Measurements from ENCODE around the gene CHSY1. TPM values are rescaled to one million over a fixed set of nuclear protein-coding genes. Genes with fewer than 3 reads are reported as not detected.

Gene CHSY1
- polyA plus RNA-seq, 3 donors = 2.7 to 19.0 (median 3.0) TPM

GRCh38 chr15:101272584-101272983 lies 20.7 kb upstream of the CHSY1 start:
- Mint-ChIP-seq H3K9me3 (peaks cover 0 to 2% (median 0%) of the 10 kb centered on the region in 7 donors), H3K4me3 (no peak overlapping the region), H3K36me3 (peaks cover 68 to 69% of the 10 kb centered on the region in 2 donors), H3K4me1 (peaks cover 13% of the 10 kb centered on the region), H3K27me3 (ENCODE audit: low read depth in 3 of 3) (peaks cover 0 to 4% (median 0%) of the 10 kb centered on the region in 3 donors), H3K27ac (no peak overlapping the region)
- 100% methylated on average over 6 of the region's 9 CpGs for WGBS (ENCODE audit: insufficient coverage)
- Histone ChIP-seq H3K9me3 (replicated peaks in 1 of 2; ENCODE audit: control insufficient read depth in 1 of 2, insufficient read depth in 1 of 2, low read length in 2 of 2) (no peaks in the 10 kb centered on the region), H3K4me3 (replicated peaks in 1 of 3; ENCODE audit: low read depth in 2 of 3, low read length in 3 of 3) (no peak overlapping the region), H3K9ac (ENCODE audit: insufficient read depth, low read length, poor library complexity, severe bottlenecking) (no peak overlapping the region), H3K4me2 (replicated peaks; ENCODE audit: extremely low read depth, low read length, poor library complexity, severe bottlenecking) (no peak overlapping the region), H3K27ac (ENCODE audit: low read depth in 1 of 2, low read length in 2 of 2) (no peak overlapping the region), H3K36me3 (replicated peaks in 1 of 2; ENCODE audit: control insufficient read depth in 1 of 2, insufficient read depth in 2 of 2, low read length in 2 of 2) (peaks cover 53 to 76% of the 10 kb centered on the region in 2 donors), H2AFZ (ENCODE audit: insufficient read depth, low read depth, low read length, poor library complexity, severe bottlenecking) (no peak overlapping the region), H3K4me1 (ENCODE audit: control insufficient read depth in 1 of 2, insufficient read depth in 2 of 2, low read length in 2 of 2) (peaks cover 12 to 15% of the 10 kb centered on the region in 2 donors), H3K79me2 (ENCODE audit: insufficient read depth, low read length) (peaks cover 22% of the 10 kb centered on the region), H3K27me3 (ENCODE audit: control insufficient read depth in 2 of 2, insufficient read depth in 2 of 2, low read length in 2 of 2) (no peaks in the 10 kb centered on the region), H4K20me1 (ENCODE audit: insufficient read depth, low read length) (peaks cover 9% of the 10 kb centered on the region)
- no peak for DNase-seq
- intact Hi-C loops (cut with micrococcal nuclease) = loop anchor here (10.0 kb wide), 2 partner anchors 668 to 1538 kb away; partner anchors contain the start of genes ASB7 (in 1 of the 2), LINS1 (in 1 of the 2) and LYSMD4 (in 1 of the 2)
- no peak for TF ChIP-seq CTCF (IDR thresholded peaks at IDR 0.05)

- peak overlapping the region in 2 of 7 donors; percentile 55 to 63 for H3K27ac Mint-ChIP-seq
- intact Hi-C loops (cut with micrococcal nuclease) = loop anchor here (10.0 kb wide), 2 partner anchors 665 to 1535 kb away; partner anchors contain the start of genes ASB7 (in 1 of the 2), LINS1 (in 1 of the 2) and LYSMD4 (in 1 of the 2)
Measured at GRCh38 chr15:101269479-101270223, 17.8 kb upstream of the CHSY1 start.

More at GRCh38 chr15:101269479-101270223, 17.8 kb upstream of the CHSY1 start:
- no peak overlapping the region for H3K4me3 Mint-ChIP-seq
- 95% methylated on average over 11 of the region's 16 CpGs for WGBS (ENCODE audit: insufficient coverage)
- H3K9me3 ChIP-seq (replicated peaks in 1 of 2; ENCODE audit: control insufficient read depth in 1 of 2, insufficient read depth in 1 of 2, low read length in 2 of 2) = no peaks in the 10 kb centered on the region
- no peak overlapping the region for H3K4me3 ChIP-seq (replicated peaks in 1 of 3; ENCODE audit: low read depth in 2 of 3, low read length in 3 of 3)
- no peak overlapping the region for H3K27ac ChIP-seq (ENCODE audit: low read depth in 1 of 2, low read length in 2 of 2)
- TF ChIP-seq CTCF (IDR thresholded peaks at IDR 0.05) = no peak
- no peaks in the 10 kb centered on the region for H3K4me1 Mint-ChIP-seq
- H3K79me2 ChIP-seq (ENCODE audit: insufficient read depth, low read length) = no peaks in the 10 kb centered on the region
- no peaks in the 10 kb centered on the region for H3K27me3 ChIP-seq (ENCODE audit: control insufficient read depth in 2 of 2, insufficient read depth in 2 of 2, low read length in 2 of 2)
- H2AFZ ChIP-seq (ENCODE audit: insufficient read depth, low read depth, low read length, poor library complexity, severe bottlenecking) = no peak overlapping the region
- no peak overlapping the region for H3K4me2 ChIP-seq (replicated peaks; ENCODE audit: extremely low read depth, low read length, poor library complexity, severe bottlenecking)
- peaks cover 4% of the 10 kb centered on the region for H4K20me1 ChIP-seq (ENCODE audit: insufficient read depth, low read length)
- H3K36me3 ChIP-seq (replicated peaks in 1 of 2; ENCODE audit: control insufficient read depth in 1 of 2, insufficient read depth in 2 of 2, low read length in 2 of 2) = peaks cover 44 to 63% of the 10 kb centered on the region in 2 donors
- peaks cover 5 to 7% (median 7%) of the 10 kb centered on the region in 3 donors for H3K27me3 Mint-ChIP-seq (ENCODE audit: low read depth in 3 of 3)
- DNase-seq = peak in 1 of 3 donors; percentile 33
- no peaks in the 10 kb centered on the region for H3K4me1 ChIP-seq (ENCODE audit: control insufficient read depth in 1 of 2, insufficient read depth in 2 of 2, low read length in 2 of 2)
- H3K9me3 Mint-ChIP-seq = no peaks in the 10 kb centered on the region
- peaks cover 57 to 59% of the 10 kb centered on the region in 2 donors for H3K36me3 Mint-ChIP-seq
- no peak overlapping the region for H3K9ac ChIP-seq (ENCODE audit: insufficient read depth, low read length, poor library complexity, severe bottlenecking)

Data from CD14-positive monocyte (primary cell).